Large intestine (tissue), 3 donors: ENCODE measurements around the gene ZDHHC20. TPM values are rescaled to one million over a fixed set of nuclear protein-coding genes. Genes with fewer than 3 reads are reported as not detected.

Experiments
- DNase-seq, 2 donors: peaks; one replicate each; pipeline versions ENCODE4 v3.0.0 to v3.0.0-alpha.2; 2013
- H3K27ac ChIP-seq: one replicate; pipeline ENCODE4 v1.5.1; 2013; ENCODE audit warnings: low read length
- H3K27me3 ChIP-seq: 2 replicates; pipeline ENCODE4 v1.6.1; 2013; ENCODE audit warnings: low read length; ENCODE audit not compliant: control insufficient read depth, insufficient read depth
- H3K36me3 ChIP-seq: 2 replicates; pipeline ENCODE4 v1.6.1; 2013; ENCODE audit warnings: low read length; ENCODE audit not compliant: control insufficient read depth, insufficient read depth
- H3K4me1 ChIP-seq: one replicate; pipeline ENCODE4 v1.6.1; 2013; ENCODE audit warnings: low read length; ENCODE audit not compliant: control insufficient read depth, insufficient read depth
- H3K4me3 ChIP-seq: one replicate; pipeline ENCODE4 v1.5.1; 2013; ENCODE audit warnings: low read length
- H3K9me3 ChIP-seq: one replicate; pipeline ENCODE4 v1.6.1; 2013; ENCODE audit warnings: mild to moderate bottlenecking, low read depth, low read length, moderate library complexity; ENCODE audit not compliant: control insufficient read depth
- WGBS: methylation state at CpG from one replicate; pipeline ENCODE4 v1.1.5; 2013; ENCODE audit warnings: low lambda C conversion rate; ENCODE audit not compliant: insufficient coverage; 5-methylcytosine and 5-hydroxymethylcytosine counted together
- polyA plus RNA-seq: library from polyadenylated mRNA; unstranded; fragments of 120-200 nt; gene quantifications from one replicate; pipeline ENCODE4 v1.2.1, GENCODE V29; 2013

ZDHHC20 gene
- polyA plus RNA-seq, 1 donor, result 60.4 TPM

- DNase-seq, result no peak
- H3K27me3 ChIP-seq, result no peaks in the 10 kb centered on the region
- no CpG with 5 or more reads among the region's 8 CpGs for WGBS
- no peak overlapping the region for H3K27ac ChIP-seq
- H3K9me3 ChIP-seq, result no peaks in the 10 kb centered on the region
- H3K4me3 ChIP-seq, result no peak overlapping the region
- no peaks in the 10 kb centered on the region for H3K4me1 ChIP-seq
- no peaks in the 10 kb centered on the region for H3K36me3 ChIP-seq
These were observed 128.8 kb downstream of the ZDHHC20 start for GRCh38 chr13:21330126-21330861.

GRCh38 chr13:21328836-21329477 is 130.1 kb downstream of the ZDHHC20 start:
- Histone ChIP-seq H3K27me3 (no peaks in the 10 kb centered on the region), H3K9me3 (no peaks in the 10 kb centered on the region), H3K4me1 (no peaks in the 10 kb centered on the region), H3K4me3 (no peak overlapping the region), H3K36me3 (no peaks in the 10 kb centered on the region), H3K27ac (no peak overlapping the region)
- no CpG with 5 or more reads among the region's 6 CpGs for WGBS
- DNase-seq, result no peak

DNA sequence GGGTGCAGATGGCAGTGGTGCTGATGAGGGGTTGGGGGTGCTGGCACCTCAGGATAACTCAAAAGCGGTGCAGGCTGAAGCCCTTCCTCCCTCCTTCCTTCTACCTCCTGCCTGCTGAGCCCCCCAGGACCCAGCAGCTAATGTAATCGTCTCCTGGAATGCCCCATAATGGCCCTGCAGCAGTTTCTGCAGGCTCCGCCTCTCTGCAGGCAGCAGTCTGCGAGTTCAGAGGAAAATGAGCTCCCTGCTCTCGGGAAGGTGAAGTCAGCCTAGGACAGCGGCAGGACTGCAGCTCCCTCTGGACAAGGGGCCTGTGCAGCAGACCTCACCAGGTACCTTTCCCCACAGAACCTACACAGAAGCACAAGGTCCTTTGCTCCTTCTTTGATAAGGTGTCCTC is 130.9 kb downstream of the ZDHHC20 start:
- no peaks in the 10 kb centered on the region for H3K4me1 ChIP-seq
- DNase-seq, result no peak
- H3K27ac ChIP-seq, result no peak overlapping the region
- no peaks in the 10 kb centered on the region for H3K27me3 ChIP-seq
- no peaks in the 10 kb centered on the region for H3K36me3 ChIP-seq
- H3K9me3 ChIP-seq, result no peaks in the 10 kb centered on the region
- WGBS, result no CpG with 5 or more reads among the region's 6 CpGs
- no peak overlapping the region for H3K4me3 ChIP-seq

- Histone ChIP-seq H3K27me3 (no peaks in the 10 kb centered on the region), H3K27ac (no peak overlapping the region), H3K36me3 (no peaks in the 10 kb centered on the region), H3K9me3 (no peaks in the 10 kb centered on the region), H3K4me1 (no peaks in the 10 kb centered on the region), H3K4me3 (peak overlapping the region; percentile 35)
- peak; percentile 12 to 57 for DNase-seq
- WGBS, result no CpG with 5 or more reads among the region's 52 CpGs
These were observed 132.7 kb downstream of the ZDHHC20 start for GRCh38 chr13:21326155-21327031.

- Histone ChIP-seq H3K4me3 (no peak overlapping the region), H3K9me3 (no peaks in the 10 kb centered on the region), H3K27me3 (no peaks in the 10 kb centered on the region), H3K27ac (no peak overlapping the region), H3K36me3 (no peaks in the 10 kb centered on the region), H3K4me1 (no peaks in the 10 kb centered on the region)
- no peak for DNase-seq
- WGBS, result 100% methylated on average over 2 of the region's 3 CpGs
These were observed 134.3 kb downstream of the ZDHHC20 start for GRCh38 chr13:21324803-21325202.

DNA sequence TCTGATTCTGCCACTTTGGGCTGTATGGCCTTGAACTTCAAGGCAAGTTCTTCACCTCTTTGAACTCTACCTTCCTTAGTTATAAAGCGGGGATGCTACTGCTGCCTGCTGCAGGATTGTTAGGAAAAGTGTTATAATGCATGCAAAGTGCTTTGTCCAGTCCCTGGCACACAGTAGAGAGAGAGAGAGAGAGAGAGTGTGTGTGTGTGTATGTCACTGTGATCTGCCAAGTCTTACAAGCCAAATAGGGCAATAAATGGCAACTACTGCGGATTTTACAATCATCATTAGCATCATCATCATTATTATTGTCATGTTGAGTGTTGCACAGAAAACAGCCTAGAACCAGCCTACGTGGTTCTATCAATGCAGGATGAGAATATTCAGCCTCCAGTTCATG is 136.1 kb downstream of the ZDHHC20 start:
- no peaks in the 10 kb centered on the region for H3K4me1 ChIP-seq
- H3K36me3 ChIP-seq, result no peaks in the 10 kb centered on the region
- DNase-seq, result no peak
- no peak overlapping the region for H3K4me3 ChIP-seq
- WGBS, result no CpG with 5 or more reads among the region's 3 CpGs
- H3K9me3 ChIP-seq, result no peaks in the 10 kb centered on the region
- no peaks in the 10 kb centered on the region for H3K27me3 ChIP-seq
- H3K27ac ChIP-seq, result no peak overlapping the region

Other genes with a start within 250 kb of the ZDHHC20 start
- 59.0 TPM for gene MICU2, start 144.9 kb upstream of the ZDHHC20 start, polyA plus RNA-seq
- gene FGF9, start 211.8 kb upstream of the ZDHHC20 start, polyA plus RNA-seq, result 13.5 TPM